NCI-H460 (cell line): ENCODE results near the gene AFF2. TPM values are rescaled to one million over a fixed set of nuclear protein-coding genes. Genes with fewer than 3 reads are reported as not detected.

Experiments
- DNase-seq: peaks from one replicate; pipeline ENCODE4 v3.0.0-alpha.2; 2016; ENCODE audit warnings: low read depth; ENCODE audit errors: extremely low read depth
- total RNA-seq: library from RNA; depleted of rRNA; stranded (reverse); fragments of >200 nt; shearing (Covaris generic); gene quantifications from 2 replicates; pipeline ENCODE4 v1.2.3, GENCODE V29; 2014

AFF2 gene
- total RNA-seq, 1 experiment from 2014 or later = not detected

- DNase-seq = no peak
These were observed 483.8 kb downstream of the AFF2 start for GRCh38 chrX:148984238-148984637.

- DNase-seq = no peak
These were observed 491.1 kb downstream of the AFF2 start for GRCh38 chrX:148991502-148991901.

DNA sequence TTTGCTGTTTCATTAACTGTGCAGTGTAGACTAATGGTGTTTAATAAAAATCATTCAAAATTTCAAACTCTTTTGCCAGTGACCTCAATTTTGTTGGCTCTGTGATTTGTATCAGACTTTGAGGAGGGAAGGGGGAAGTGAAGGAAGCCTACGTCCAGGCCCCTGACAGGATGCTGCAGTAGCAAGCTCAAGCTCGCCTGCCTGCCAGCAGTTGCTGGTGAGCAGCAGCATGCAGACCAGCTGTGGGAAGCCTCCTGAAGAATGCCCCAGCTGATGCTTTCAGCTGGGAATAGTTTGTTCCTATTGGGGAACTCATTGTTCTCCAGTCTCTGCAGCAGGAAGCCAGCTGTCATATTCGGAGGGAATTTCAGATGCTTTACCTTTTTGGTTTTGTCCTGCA lies 495.2 kb downstream of the AFF2 start:
- DNase-seq = no peak

DNA sequence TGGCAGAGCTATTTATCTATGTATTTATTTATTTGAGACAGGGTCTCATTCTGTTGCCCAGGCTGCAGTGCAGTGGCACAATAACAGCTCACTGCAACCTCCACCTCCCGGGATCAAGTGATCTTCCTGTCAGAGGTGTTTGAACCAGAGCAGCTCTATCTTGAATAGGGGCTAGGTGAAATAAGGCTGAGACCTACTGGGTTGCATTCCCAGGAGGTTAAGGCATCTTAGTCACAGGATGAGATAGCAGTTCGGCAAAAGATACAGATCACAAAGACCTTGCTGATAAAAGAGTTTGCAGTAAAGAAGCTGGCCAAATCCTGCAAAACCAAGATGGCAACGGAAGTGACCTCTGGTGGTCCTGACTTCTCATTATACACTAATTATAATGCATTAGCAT lies 501.9 kb downstream of the AFF2 start:
- no peak for DNase-seq

GRCh38 chrX:149003863-149004660 lies 503.6 kb downstream of the AFF2 start:
- no peak for DNase-seq

- DNase-seq = no peak
These were observed 504.5 kb downstream of the AFF2 start for GRCh38 chrX:149004936-149005335.

- DNase-seq = no peak
These were observed 505.8 kb downstream of the AFF2 start for GRCh38 chrX:149006235-149006634.

DNA sequence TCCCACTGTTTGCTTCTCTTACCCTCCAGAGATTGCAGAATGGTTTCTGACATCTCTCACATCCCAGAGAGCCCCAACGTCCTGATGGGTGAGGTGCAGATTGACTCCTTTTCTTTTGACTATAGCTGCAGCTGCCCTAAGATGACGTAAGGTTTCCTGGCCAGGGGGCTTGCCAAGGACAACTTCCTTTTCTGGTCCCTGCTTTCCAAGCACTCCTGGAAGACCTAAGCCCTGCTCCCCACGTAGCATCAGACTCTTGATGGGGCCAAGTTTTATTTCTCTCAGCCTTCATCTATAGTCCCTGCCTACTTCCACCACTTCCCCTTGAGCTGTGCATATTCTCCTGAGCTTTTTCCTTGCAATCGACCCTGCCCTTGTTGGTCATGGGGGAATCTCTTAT lies 507.0 kb downstream of the AFF2 start:
- no peak for DNase-seq

- DNase-seq = no peak
These were observed 509.8 kb downstream of the AFF2 start for GRCh38 chrX:149010013-149010852.

DNA sequence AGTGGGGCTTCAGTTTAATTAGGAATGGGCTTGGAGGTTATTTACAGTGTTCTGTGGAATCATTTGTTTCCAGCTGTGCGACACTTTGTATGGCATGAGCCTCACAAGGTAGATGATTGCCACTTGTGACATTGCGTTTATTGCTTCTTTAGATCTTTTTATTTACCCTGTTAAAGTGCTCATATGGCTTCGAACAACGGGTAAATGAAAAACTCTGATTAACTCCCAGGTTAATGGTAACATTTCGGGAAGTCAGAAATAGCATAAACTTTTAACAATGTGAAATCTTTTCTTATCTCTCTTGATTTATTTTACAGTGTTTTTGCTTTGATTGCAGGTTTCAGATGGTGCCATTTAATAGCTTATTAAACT lies 510.4 kb downstream of the AFF2 start:
- DNase-seq = no peak

DNA sequence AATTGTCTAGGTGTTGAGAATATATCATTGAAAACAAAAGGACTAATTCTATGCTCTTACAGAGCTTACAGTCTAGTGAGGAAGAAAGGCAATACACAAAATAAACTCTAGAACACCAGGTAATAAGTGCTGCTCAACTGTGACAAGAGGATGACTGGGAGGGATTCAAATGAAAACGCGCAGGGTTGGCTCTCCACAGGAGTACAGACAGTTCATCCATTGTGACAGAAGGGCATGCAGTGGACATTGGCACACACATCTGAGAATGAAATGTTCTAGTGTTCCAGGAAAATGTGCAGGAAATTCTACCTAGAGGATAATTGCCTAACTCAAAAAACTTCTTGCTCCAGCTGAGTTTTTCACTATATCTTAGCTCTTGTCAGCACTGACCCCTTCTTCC lies 512.7 kb downstream of the AFF2 start:
- no peak for DNase-seq

DNA sequence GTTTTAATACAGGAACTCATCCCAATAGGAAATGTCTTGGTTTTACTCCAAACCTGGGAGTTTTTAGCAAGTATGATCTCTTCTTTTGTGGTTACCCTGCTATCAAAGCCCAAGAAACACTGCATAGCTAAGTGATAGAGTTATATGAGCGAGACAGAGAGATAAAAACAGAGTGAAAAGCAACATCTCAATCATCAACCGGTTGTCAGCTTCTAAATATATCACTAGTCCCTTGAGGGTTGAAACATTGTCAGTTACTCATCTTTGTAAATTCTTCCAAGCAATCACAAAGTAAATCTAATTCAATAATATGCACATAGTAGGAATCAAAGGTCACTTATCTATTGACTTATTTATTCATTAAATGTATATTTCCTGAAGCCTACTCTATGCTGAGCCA lies 520.7 kb downstream of the AFF2 start:
- DNase-seq = no peak

GRCh38 chrX:149022485-149022884 lies 522.1 kb downstream of the AFF2 start:
- DNase-seq = no peak

DNA sequence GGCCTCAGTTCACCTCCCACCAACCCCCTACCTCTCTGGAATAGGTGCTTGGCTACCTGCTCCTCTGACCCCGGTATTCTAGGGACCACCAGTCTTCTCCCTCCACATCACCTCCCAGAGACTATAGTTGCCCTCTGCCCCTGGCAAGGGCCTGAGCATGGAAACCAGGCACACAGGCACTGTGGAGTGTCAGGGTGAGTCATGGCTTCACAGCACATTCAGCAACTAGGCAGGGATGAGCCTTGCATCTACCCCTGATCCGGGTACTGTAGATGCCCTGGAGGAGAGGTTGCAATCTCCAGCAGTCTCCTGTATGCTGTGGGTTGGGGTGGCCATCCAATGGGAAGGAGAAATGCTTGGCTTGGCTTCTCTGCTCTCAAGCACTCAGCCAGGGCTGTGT lies 532.0 kb downstream of the AFF2 start:
- DNase-seq = no peak

- DNase-seq = no peak
These were observed 535.7 kb downstream of the AFF2 start for GRCh38 chrX:149036086-149036485.

GRCh38 chrX:149037281-149037870 lies 537.0 kb downstream of the AFF2 start:
- no peak for DNase-seq

DNA sequence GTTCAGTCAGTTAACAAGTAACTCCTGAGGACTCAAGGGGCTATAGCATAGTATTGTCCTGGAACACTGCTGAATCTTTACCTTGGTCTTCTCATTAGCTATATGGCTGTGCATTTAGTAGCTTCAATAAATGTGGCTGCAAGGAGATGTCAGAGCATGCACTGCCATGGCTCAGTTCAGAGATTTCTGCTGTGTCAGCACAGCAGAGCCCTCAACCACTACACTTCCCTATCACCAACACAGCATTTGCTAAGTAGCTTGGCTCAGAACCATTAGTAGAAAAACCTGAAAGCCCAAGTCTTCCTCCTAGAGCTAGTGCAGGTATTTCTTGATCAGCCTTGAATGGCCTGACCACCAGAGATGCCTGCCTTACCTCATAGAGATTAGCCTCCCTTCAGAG lies 538.6 kb downstream of the AFF2 start:
- no peak for DNase-seq

GRCh38 chrX:149040873-149041535 lies 540.6 kb downstream of the AFF2 start:
- DNase-seq = no peak

DNA sequence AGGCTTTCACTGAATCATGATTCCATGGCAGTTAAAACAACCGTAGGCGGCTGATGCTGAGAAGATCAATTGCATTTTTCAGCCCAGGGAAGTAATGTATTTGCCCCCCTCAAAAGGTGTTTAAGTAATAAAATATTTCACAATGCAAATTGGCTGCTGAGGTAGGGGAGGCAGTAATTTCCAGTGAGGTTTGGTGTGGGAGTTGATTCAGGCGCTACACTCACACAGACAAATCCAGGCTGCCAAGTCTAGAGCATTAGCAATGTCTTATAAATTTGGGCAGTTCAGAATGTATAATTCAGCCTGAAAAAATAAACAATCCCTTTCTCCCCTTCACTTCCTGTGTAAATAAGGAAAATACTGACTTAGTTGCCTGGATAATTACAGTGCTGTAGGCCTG lies 543.0 kb downstream of the AFF2 start:
- DNase-seq = no peak

DNA sequence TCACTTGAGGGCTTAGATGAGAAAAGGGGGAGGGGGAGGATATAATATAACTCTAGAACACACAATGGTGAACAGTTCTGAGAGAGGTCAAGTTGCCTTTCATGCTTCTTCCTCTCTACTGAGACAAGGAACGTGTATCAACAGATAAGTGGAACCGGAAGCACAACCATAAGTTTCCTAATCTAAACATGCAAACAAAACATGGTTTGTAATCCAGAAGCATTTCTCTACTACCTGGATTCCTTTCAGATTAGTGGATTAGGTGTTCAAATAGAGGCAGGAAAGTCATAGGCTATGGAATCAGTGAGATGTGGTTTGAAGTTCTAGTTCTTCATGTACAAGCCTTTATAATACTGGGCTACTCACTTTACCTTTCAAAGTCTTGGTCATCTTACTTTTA lies 544.1 kb downstream of the AFF2 start:
- DNase-seq = no peak

DNA sequence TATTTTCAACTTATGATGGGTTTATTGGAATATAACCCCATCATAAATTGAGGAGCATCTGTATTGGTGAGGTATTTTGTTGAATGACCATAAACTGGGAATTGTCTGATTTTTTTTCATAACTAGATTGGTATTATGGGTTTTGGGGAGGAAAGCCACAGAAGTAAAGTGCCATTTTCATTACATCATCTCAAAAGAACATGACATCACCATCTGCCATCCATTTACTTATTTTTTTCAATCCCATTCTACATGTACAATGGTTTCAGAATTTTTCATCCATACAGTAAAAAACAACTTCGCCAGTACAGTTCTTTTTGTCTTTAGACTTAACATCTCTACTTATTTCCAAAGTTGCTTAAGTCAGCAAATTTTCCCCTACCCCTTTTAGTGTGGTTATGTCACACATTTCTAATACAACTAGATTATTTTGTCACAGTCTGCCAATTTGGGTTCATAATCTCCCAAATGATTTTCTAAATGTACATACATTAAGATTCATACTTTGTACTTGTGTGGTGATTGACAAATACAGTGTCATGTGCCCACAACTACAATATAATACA lies 545.3 kb downstream of the AFF2 start:
- no peak for DNase-seq
